ENCODE measurements around the gene AEBP2.

GRCh38 chr12:19527866-19528265 is 88.6 kb downstream of the AEBP2 start:
- TF ChIP-seq CTCF (IDR thresholded peaks at IDR 0.05) (no peak), POLR2A (IDR thresholded peaks at IDR 0.05) (no peak)

All from testis (tissue), 2 donors.